Suprapubic skin (tissue), 4 donors: Measurements from ENCODE around the gene ERFL.

Experiments used
- CTCF ChIP-seq, 2 donors: fragments of 200-600 bp in 1 of 2; fragments of 450-650 bp in 1 of 2; sonication (generic) in 1 of 2; IDR thresholded peaks; one replicate each; pipeline ENCODE4 v1.5.1; 2016 to 2019; ENCODE audit warnings: antibody characterized with exemption in 2 of 2, mild to moderate bottlenecking in 1 of 2, moderate library complexity in 1 of 2
- EP300 ChIP-seq: sonication (generic); formaldehyde crosslinking; IDR thresholded peaks from one replicate; pipeline ENCODE4 v1.6.1; 2017; ENCODE audit warnings: antibody characterized with exemption
- POLR2A ChIP-seq, 2 donors: fragments of 450-650 bp; IDR thresholded peaks; one replicate each; pipeline ENCODE4 v1.6.1; 2017; ENCODE audit warnings: antibody characterized with exemption in 2 of 2, mild to moderate bottlenecking in 2 of 2, moderate library complexity in 2 of 2
- POLR2AphosphoS5 ChIP-seq, 3 donors: sonication (generic); formaldehyde crosslinking; IDR thresholded peaks; one replicate each; pipeline ENCODE4 v1.6.1; 2017; ENCODE audit warnings: antibody characterized with exemption in 3 of 3

GRCh38 chr19:41937525-41938468, 9.5 kb upstream of the ERFL start:
- TF ChIP-seq POLR2A (IDR thresholded peaks at IDR 0.05) (no peak), CTCF (IDR thresholded peaks at IDR 0.05) (no peak), POLR2AphosphoS5 (IDR thresholded peaks at IDR 0.05) (no peak), EP300 (no peak)
